Ammon's horn (tissue), 1 donor: Measurements from ENCODE around the gene HOXA2.

Source experiments
- DNase-seq: peaks from one replicate; pipeline ENCODE4 v3.0.0-alpha.2; 2016; ENCODE audit warnings: low spot score

HOXA2 gene

DNA sequence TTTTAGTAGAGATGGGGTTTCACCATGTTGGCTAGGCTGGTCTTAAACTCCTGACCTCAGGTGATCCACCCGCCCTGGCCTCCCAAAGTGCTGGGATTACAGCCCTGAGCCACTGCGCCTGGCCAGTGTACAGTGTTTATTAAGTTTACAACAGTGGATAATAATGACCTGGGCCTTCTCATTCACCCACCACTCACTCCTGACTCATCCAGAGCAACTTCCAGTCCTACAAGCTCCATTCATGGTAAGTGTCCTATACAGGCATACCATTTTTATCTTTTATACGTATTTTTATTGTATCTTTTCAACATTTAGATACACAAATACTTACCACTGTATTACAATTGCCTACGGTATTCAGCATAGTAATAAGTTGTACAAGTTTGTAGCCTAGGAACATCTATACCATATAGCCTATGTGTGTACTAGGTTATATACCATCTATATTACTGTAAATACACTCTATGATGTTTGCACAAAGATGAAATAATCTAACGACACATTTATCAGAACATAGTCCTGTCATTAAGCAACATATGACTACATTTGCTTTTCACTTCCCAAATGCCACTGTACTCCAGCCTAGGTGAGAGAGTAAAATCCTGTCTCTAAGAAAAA is 23.8 kb downstream of the HOXA2 start:
- DNase-seq: no peak

DNA sequence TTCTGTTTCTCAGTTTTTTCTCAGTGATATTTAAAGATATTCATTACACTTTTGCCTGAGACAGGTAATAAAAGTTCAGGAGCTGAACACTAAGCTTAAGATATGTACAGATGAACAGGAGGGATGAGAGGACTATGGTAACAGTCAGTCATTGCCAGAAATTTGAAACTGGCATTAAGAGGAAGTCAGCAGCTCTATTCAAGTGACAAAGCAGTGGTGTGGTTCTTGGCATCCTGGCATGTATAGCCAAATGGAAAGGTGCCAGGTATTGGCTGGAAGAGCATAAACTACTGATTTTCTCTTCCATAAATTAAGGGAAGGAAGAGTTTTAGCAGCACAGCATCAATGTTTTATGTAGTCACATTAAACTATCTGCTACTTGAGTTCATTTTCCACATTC is 29.4 kb downstream of the HOXA2 start:
- DNase-seq: no peak

DNA sequence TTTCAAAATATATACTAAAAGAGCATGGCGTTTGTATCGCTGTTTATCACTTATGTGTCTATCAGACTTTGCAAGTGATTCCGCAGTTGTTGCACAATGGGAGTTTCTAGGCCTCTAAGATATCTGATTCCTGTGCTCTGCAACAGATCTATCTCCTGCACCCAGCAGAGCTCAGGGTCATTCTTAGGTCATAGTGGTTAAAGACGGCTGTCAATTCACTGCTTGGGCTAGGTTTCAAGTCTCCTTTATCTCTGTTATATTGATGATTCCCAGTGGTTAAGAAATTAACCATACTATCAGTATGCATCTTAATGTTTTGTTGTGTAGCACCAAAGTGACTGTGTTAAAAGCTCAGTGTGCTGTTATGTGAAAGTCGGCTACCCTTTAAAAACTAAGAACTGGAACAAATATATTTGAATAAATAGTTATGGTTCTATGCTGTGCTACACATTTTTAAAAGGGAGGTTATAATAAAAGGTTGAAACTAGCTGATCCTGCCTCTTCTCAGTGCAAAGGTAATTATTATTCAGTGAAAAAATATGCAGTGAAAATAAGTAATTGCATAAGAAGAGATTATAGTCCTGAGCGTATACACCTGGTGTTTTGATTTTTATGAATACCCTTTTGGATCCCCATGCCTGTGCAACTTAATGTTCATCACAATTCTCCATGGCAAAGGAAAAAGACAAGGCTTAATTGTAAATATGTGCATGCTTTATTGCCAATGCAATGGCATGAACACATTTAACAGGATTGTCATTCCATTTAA is 30.7 kb downstream of the HOXA2 start:
- DNase-seq: no peak

GRCh38 chr7:27068259-27068658 is 34.2 kb downstream of the HOXA2 start:
- DNase-seq: no peak

DNA sequence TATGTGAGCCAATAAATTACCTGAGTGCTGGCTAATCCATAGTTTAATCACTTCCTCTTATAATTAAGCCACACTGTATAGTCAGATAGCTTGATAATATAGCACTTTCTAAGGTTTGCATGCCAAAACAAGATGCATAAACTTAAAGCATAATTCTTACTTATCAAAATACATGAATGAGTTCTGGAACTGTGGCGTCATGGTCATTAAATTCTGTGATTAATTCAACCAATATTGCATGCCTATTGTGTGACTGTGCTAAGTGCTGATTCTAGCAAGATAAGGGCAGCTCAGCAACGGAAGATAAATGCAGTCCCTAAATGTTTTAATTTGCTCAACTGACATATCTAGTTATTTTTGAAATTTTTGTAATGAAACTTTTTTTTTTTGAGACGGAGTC is 36.3 kb downstream of the HOXA2 start:
- DNase-seq: no peak

GRCh38 chr7:27065709-27066108 is 36.8 kb downstream of the HOXA2 start:
- no peak for DNase-seq

DNA sequence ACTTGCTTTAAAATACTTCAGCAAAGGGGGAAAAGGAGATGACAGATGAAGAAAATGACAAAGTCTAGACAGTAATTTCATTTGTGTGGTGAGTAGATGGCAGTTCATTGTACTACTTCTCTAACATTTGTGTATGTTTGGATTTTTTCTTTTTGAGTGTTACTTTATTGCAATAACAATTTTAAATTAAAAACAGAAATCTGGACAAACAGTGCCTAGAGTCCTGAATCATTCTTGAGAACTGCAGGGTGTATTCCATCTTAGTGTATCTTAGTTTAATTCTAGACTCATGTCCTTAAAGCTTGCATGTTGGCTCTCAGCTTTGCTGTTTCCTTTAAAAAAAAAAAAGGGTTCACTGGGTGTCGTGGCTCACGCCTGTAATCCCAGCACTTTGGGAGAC is 37.8 kb downstream of the HOXA2 start:
- no peak for DNase-seq

DNA sequence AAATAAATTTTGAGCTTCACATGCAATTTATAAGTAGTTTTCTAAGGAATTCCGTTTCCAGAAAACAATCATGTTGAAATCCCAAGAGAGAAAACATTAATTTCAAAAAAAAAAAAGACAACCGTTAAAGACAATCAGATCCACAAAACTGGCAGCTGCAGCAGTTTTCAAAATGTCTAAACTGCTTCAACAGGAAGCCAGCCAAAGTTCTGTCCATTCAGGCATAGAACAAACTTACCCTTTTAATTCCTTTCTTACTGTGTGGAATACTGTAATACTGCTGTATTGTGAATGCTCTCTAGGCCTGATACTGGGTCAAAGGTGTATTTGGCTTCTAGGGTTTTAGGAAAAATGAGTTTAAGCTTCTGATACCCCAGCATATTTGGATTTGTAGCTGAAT is 38.3 kb downstream of the HOXA2 start:
- no peak for DNase-seq

GRCh38 chr7:27062946-27063345 is 39.5 kb downstream of the HOXA2 start:
- no peak for DNase-seq

DNA sequence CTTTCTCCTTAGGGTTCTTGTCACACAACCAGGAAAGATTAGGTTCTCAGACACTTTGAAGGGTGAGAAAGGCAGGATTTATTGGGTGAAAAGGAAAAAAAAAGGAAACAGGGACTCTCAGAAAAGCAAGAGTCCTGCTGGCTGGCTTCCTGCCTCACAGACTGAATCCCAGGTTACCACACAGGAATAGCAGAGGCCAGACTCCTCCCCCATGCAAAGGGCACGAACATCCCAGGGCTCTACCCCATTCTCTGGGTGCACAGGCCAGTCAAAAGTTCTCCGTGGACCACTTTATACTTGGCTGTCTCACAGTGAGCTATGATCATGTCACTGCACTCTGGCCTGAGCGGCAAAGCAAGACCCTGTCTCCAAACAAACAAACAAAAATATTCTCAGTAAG is 49.3 kb downstream of the HOXA2 start:
- no peak for DNase-seq

DNA sequence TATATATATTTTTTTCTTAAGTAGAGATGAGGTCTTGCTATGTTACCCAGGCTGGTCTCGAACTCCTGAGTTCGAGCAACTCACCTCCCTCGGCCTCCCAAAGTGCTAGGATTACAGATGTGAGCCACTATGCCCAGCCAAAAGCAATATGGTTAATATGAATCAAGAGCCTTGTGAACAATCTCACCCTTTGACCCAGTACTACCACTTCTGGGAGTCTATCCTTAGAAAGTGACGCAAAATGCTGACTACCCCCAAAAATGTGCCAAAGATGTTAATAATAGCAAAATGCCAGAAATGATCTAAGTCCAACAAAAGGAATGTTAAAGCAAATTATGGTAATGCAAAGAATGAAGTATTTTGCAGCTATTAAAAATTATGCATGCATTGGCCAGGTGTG is 51.0 kb downstream of the HOXA2 start:
- DNase-seq: no peak
